ENCODE results near the gene SDK2. TPM values are rescaled to one million over a fixed set of nuclear protein-coding genes. Genes with fewer than 3 reads are reported as not detected.
"Not testable (repeated sequence)": the region's sequence is repeated elsewhere in the genome, so short reads cannot be mapped to it uniquely, and the experiment has no call there.

SDK2 gene
- polyA plus RNA-seq, 3 donors = 0.01 TPM; not detected in 2

- H3K4me2 ChIP-seq (replicated peaks; ENCODE audit: extremely low read depth, low read length, poor library complexity, severe bottlenecking) = no peak overlapping the region
- peaks cover 0 to 1% (median 1%) of the 10 kb centered on the region in 3 donors for H3K27me3 Mint-ChIP-seq (ENCODE audit: low read depth in 3 of 3)
- H2AFZ ChIP-seq (ENCODE audit: insufficient read depth, low read depth, low read length, poor library complexity, severe bottlenecking) = no peak overlapping the region
- intact Hi-C loops (cut with micrococcal nuclease) = no loop called here
- H3K4me3 ChIP-seq (replicated peaks in 1 of 3; ENCODE audit: low read depth in 2 of 3, low read length in 3 of 3) = no peak overlapping the region
- H3K27me3 ChIP-seq (ENCODE audit: control insufficient read depth in 2 of 2, insufficient read depth in 2 of 2, low read length in 2 of 2) = no peaks in the 10 kb centered on the region
- no peaks in the 10 kb centered on the region for H3K36me3 ChIP-seq (replicated peaks in 1 of 2; ENCODE audit: control insufficient read depth in 1 of 2, insufficient read depth in 2 of 2, low read length in 2 of 2)
- no peak for DNase-seq
- no peaks in the 10 kb centered on the region for H3K9me3 Mint-ChIP-seq
- H3K4me3 Mint-ChIP-seq = no peak overlapping the region
- H3K36me3 Mint-ChIP-seq = no peaks in the 10 kb centered on the region
- TF ChIP-seq CTCF (IDR thresholded peaks at IDR 0.05) = no peak
- H3K9me3 ChIP-seq (replicated peaks in 1 of 2; ENCODE audit: control insufficient read depth in 1 of 2, insufficient read depth in 1 of 2, low read length in 2 of 2) = no peaks in the 10 kb centered on the region
- no peak overlapping the region for H3K27ac Mint-ChIP-seq
- H4K20me1 ChIP-seq (ENCODE audit: insufficient read depth, low read length) = peaks cover 3% of the 10 kb centered on the region
- H3K4me1 Mint-ChIP-seq = peaks cover 11% of the 10 kb centered on the region
- WGBS (ENCODE audit: insufficient coverage) = no CpG with 5 or more reads among the region's 5 CpGs
- peaks cover 8 to 13% of the 10 kb centered on the region in 2 donors for H3K4me1 ChIP-seq (ENCODE audit: control insufficient read depth in 1 of 2, insufficient read depth in 2 of 2, low read length in 2 of 2)
- H3K79me2 ChIP-seq (ENCODE audit: insufficient read depth, low read length) = peaks cover 8% of the 10 kb centered on the region
- no peak overlapping the region for H3K27ac ChIP-seq (ENCODE audit: low read depth in 1 of 2, low read length in 2 of 2)
- no peak overlapping the region for H3K9ac ChIP-seq (ENCODE audit: insufficient read depth, low read length, poor library complexity, severe bottlenecking)
Observed at GRCh38 chr17:73315471-73315870, 328.8 kb downstream of the SDK2 start.

- Histone ChIP-seq H3K9ac (ENCODE audit: insufficient read depth, low read length, poor library complexity, severe bottlenecking) (no peak overlapping the region), H4K20me1 (ENCODE audit: insufficient read depth, low read length) (peaks cover 14% of the 10 kb centered on the region), H3K9me3 (replicated peaks in 1 of 2; ENCODE audit: control insufficient read depth in 1 of 2, insufficient read depth in 1 of 2, low read length in 2 of 2) (no peaks in the 10 kb centered on the region), H3K4me2 (replicated peaks; ENCODE audit: extremely low read depth, low read length, poor library complexity, severe bottlenecking) (no peak overlapping the region), H3K4me1 (ENCODE audit: control insufficient read depth in 1 of 2, insufficient read depth in 2 of 2, low read length in 2 of 2) (peaks cover 18 to 27% of the 10 kb centered on the region in 2 donors), H3K36me3 (replicated peaks in 1 of 2; ENCODE audit: control insufficient read depth in 1 of 2, insufficient read depth in 2 of 2, low read length in 2 of 2) (no peaks in the 10 kb centered on the region), H2AFZ (ENCODE audit: insufficient read depth, low read depth, low read length, poor library complexity, severe bottlenecking) (no peak overlapping the region), H3K27ac (ENCODE audit: low read depth in 1 of 2, low read length in 2 of 2) (no peak overlapping the region), H3K4me3 (replicated peaks in 1 of 3; ENCODE audit: low read depth in 2 of 3, low read length in 3 of 3) (no peak overlapping the region), H3K79me2 (ENCODE audit: insufficient read depth, low read length) (peaks cover 26% of the 10 kb centered on the region), H3K27me3 (ENCODE audit: control insufficient read depth in 2 of 2, insufficient read depth in 2 of 2, low read length in 2 of 2) (no peaks in the 10 kb centered on the region)
- H3K27me3 Mint-ChIP-seq (ENCODE audit: low read depth in 3 of 3) = peaks cover 0 to 1% (median 0%) of the 10 kb centered on the region in 3 donors
- no peak for TF ChIP-seq CTCF (IDR thresholded peaks at IDR 0.05)
- no peak overlapping the region for H3K27ac Mint-ChIP-seq
- H3K9me3 Mint-ChIP-seq = no peaks in the 10 kb centered on the region
- intact Hi-C loops (cut with micrococcal nuclease) = loop anchor here in 1 of 2 donors (2.0 to 5.0 kb wide), 2 partner anchors 27 to 54 kb away; no protein-coding TSS in a partner anchor
- H3K4me1 Mint-ChIP-seq = peaks cover 24% of the 10 kb centered on the region
- DNase-seq = no peak
- peak overlapping the region in 1 of 2 donors; percentile 28 for H3K4me3 Mint-ChIP-seq
- H3K36me3 Mint-ChIP-seq = no peaks in the 10 kb centered on the region
- WGBS (ENCODE audit: insufficient coverage) = 75% methylated on average over 5 of the region's 8 CpGs
Observed at GRCh38 chr17:73313526-73314127, 330.6 kb downstream of the SDK2 start.

- peak overlapping the region in 1 of 3 experiments; percentile 99 for H3K4me3 ChIP-seq (replicated peaks in 1 of 3; ENCODE audit: low read depth in 2 of 3, low read length in 3 of 3)
- H3K27me3 ChIP-seq (ENCODE audit: control insufficient read depth in 2 of 2, insufficient read depth in 2 of 2, low read length in 2 of 2); H3K36me3 ChIP-seq (replicated peaks in 1 of 2; ENCODE audit: control insufficient read depth in 1 of 2, insufficient read depth in 2 of 2, low read length in 2 of 2); H3K27me3 Mint-ChIP-seq (ENCODE audit: low read depth in 3 of 3); H3K9me3 Mint-ChIP-seq; DNase-seq; H3K9ac ChIP-seq (ENCODE audit: insufficient read depth, low read length, poor library complexity, severe bottlenecking); H3K36me3 Mint-ChIP-seq; H3K9me3 ChIP-seq (replicated peaks in 1 of 2; ENCODE audit: control insufficient read depth in 1 of 2, insufficient read depth in 1 of 2, low read length in 2 of 2): not testable (repeated sequence)
- Mint-ChIP-seq H3K4me3 (peak overlapping the region; percentile 95 to 96), H3K4me1 (peaks cover 31% of the 10 kb centered on the region), H3K27ac (peak overlapping the region; percentile 15 to 91 (median 84))
- intact Hi-C loops (cut with micrococcal nuclease) = loop anchor here in 1 of 2 donors (2.0 to 5.0 kb wide), 2 partner anchors 28 to 54 kb away; no protein-coding TSS in a partner anchor
- H3K27ac ChIP-seq (ENCODE audit: low read depth in 1 of 2, low read length in 2 of 2) = peak overlapping the region in 1 of 2 donors; percentile 85
- peak overlapping the region; percentile 99 for H3K4me2 ChIP-seq (replicated peaks; ENCODE audit: extremely low read depth, low read length, poor library complexity, severe bottlenecking)
- peaks cover 21% of the 10 kb centered on the region for H4K20me1 ChIP-seq (ENCODE audit: insufficient read depth, low read length)
- 100% methylated on average over 1 of the region's 11 CpGs for WGBS (ENCODE audit: insufficient coverage)
- H3K79me2 ChIP-seq (ENCODE audit: insufficient read depth, low read length) = peaks cover 34% of the 10 kb centered on the region
- peak overlapping the region; percentile 92 for H2AFZ ChIP-seq (ENCODE audit: insufficient read depth, low read depth, low read length, poor library complexity, severe bottlenecking)
- H3K4me1 ChIP-seq (ENCODE audit: control insufficient read depth in 1 of 2, insufficient read depth in 2 of 2, low read length in 2 of 2) = peaks cover 25 to 35% of the 10 kb centered on the region in 2 donors
Observed at GRCh38 chr17:73312887-73313286, 331.4 kb downstream of the SDK2 start.
